NCI-H2196 treated with DMSO at 0.1 percent for 48 hours (cell line): ENCODE results near the gene FBLN2.

ENCODE experiments used
- DNase-seq: peaks from one replicate; lab custom pipeline; 2025; ENCODE audit not compliant: unreplicated experiment; lab: John Stamatoyannopoulos, UW

FBLN2 gene

DNA sequence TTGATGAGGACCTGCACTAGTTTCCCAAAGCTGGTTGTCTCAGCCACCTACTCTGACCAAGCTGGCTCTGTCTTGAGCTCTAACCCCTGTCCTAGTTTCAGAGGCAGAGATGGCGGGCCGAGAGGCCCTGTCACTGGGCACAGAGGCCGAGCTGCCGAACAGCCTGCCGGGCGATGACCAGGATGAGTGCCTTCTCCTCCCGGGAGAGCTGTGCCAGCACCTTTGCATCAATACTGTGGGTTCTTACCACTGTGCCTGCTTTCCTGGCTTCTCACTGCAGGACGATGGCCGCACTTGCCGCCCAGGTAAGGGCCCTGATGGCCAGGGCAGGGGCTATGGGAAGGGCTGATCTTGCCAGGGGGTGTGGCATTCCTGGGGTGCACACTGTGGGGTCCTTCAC, 69.1 kb downstream of the FBLN2 start:
- no peak for DNase-seq

- no peak for DNase-seq
Measured at GRCh38 chr3:13618836-13619235, 69.9 kb downstream of the FBLN2 start.

- no peak for DNase-seq
Measured at GRCh38 chr3:13619661-13620230, 70.8 kb downstream of the FBLN2 start.

- DNase-seq: no peak
Measured at GRCh38 chr3:13620281-13620680, 71.4 kb downstream of the FBLN2 start.

DNA sequence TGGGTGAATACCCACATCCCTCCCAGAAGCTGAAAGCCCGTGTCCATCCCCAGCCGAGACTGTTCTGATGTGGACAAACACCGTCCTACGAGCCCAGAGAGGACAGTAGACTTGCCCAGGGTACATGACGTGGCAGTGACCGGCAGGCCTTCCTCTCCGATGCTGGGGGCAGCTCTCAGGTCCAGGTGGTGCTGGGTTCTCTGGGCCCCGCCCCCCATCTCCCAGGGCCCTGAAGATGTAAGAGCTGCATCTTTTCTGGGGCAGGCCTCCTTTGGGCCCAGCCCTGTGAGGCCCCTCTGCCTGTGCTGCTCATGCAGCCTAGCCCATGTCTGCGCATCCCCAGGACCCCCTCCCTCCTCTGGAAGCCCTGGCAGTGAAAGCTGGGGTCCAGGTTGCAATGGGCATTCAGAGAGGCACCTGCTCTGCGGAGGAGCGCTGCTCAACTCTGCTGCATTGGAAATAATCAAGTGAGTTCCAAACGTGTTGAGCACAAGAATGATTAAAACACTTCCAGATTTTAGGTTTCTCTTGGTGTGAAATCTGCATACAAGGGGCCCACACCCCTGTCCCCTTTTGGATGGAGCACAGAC, 71.9 kb downstream of the FBLN2 start:
- DNase-seq: no peak

DNA sequence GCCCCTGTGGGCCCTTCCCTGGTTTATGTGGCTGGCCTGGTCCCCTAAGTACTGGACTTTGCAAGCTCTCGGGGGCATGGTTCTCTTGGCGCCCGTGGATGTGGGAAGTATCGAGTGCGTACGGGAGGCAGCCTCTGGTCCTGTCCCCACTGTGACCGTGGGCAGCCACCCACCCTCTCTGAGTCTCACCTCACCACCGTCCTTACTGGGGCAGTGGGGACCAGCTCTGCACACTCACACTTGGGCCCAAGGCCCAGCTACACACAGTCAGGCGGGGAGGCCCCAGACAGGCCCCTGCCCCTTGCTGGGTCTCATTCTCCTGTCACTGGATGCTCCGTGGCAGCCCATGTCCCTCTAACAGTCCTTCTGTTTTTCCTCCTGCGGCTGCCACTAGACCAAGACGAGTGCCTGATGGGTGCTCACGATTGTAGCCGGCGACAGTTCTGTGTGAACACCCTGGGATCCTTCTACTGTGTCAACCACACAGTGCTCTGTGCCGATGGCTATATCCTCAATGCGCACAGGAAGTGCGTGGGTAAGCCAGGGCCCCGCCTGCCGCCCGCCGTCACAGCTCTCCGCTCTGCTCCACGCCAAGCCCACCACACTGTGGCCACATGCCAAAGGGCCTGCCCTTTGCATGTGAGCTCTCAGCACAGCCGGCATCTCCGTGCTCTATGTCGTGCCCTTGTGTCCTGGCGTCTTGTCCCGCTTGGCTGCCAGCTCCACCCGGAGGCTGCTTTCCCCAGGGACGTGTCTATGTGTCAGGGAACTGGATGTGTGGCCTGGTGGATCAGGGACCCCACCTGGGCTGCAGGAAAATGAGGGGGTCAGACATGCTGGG, 72.7 kb downstream of the FBLN2 start:
- DNase-seq: no peak

GRCh38 chr3:13622356-13622755, 73.4 kb downstream of the FBLN2 start:
- no peak for DNase-seq

DNA sequence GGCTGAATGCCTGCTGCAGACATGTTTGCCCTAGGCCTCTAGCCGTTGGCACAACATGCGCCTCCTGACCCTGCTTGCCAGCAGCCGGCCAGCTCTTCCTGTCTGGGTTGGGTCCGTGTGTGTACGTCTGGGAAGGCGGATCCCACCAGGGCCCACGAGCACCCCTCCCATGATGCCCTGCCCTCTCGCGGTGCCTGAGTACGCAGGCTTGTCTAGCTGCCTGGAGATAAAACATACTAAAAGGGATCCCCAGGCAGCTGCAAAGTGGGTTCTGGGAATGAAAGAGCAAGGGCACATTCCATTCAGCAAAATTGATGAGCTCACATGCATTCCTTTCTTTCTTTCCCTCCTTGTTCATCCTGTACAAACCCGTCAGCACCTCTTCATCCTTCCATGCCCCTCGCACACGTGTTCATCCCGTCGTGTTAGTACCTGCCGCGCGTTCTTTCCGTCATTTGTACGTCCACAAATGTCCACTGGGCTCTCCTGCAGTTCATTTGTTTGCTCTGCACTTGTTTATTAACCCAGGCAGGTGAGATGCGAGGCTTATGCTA, 74.3 kb downstream of the FBLN2 start:
- peak; percentile 38 for DNase-seq

DNA sequence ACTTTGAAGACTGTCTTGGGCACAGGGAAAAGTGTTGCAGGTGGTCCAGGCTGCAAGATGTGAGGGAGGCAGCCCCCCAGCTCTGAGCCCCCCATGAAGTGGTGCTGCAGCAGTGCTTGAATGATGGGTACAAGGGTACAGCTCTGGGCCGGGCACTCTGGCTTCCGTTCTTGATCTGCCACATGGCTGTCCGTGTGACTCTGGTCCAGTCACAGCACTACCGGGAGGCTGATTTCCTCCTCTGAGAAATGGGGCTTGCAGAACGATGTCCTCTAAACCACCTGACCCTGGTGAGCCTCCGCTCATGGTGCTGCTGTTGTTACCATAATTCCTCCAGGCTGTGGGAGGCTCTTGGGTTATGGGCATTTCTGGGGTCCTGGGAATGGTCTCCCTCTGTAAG, 75.1 kb downstream of the FBLN2 start:
- no peak for DNase-seq

- DNase-seq: no peak
Measured at GRCh38 chr3:13624671-13625125, 75.8 kb downstream of the FBLN2 start.

DNA sequence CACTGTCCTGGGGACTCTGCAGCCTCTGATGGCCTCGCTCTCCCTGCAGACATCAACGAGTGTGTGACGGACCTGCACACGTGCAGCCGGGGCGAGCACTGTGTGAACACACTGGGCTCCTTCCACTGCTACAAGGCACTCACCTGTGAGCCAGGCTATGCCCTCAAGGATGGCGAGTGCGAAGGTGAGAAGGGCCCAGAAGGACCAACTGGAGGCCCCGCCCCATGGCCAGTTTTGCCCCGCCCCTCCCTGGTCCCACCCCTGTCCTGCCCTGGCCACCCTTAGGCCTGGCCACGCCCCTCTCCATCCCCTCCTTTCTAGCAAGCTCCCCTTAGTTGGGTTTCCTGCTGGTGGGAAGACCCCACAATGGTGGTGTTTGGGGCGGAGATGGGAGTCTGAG, 77.5 kb downstream of the FBLN2 start:
- DNase-seq: no peak

DNA sequence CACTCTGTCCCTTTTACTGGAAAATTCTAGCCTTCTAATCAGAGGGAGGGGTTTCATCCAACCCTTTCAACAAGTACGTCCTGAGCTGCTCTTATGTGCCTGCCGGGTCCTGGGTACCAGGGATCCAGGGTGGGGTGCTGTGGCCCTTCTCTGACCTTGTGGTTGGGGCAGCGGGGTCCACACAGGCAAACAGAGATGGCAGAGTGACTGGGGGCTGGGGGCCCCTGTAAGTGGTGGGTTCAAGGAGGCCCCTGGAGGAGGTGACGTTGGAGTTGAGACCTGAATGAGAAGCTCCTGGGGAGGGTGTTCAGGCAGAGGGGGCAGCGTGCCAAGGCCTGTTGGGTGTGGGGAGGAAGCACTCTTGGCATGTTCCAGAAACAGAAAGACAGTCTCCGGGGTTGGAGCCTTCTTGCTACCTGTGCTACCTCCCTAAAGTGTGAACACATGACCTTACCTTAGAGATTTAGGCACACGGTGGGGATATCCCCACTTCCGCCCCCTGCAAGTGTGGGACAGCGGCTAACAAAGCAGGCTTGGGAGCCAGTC, 78.1 kb downstream of the FBLN2 start:
- no peak for DNase-seq

DNA sequence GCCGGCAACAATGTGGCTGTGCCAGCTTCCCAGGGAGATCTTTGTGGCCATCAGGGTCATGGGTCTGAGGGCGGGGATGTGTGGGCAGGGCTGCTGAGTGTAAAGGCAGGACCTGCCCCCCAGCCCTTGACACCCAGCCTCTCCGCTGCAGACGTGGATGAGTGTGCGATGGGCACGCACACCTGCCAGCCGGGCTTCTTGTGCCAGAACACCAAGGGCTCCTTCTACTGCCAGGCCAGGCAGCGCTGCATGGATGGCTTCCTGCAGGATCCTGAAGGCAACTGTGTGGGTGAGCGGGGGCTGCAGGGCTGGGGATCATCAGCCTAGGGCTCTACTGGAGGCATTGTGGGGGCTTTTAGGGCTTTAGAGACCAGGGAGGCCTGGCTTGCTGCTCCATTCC, 78.8 kb downstream of the FBLN2 start:
- DNase-seq: no peak

DNA sequence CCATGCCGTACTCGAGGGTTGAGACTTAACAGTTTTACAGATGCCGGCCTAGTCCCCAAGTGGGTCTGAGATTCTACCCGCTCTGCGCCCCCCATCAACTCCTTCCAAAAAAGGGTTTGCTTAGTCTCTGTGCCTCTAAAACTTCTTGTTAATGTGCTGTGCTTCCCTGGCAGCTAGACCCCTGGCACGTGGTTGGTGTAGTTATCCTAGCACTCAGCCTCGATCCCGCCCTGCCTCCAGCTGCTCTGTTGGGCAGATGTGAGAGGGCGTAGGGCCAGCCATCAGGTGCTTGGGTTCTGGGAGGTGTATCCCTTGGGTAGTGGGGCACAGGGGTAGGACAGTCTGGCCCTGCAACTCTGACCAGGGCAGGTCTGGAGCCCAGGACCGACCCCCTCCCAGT, 79.5 kb downstream of the FBLN2 start:
- DNase-seq: no peak

DNA sequence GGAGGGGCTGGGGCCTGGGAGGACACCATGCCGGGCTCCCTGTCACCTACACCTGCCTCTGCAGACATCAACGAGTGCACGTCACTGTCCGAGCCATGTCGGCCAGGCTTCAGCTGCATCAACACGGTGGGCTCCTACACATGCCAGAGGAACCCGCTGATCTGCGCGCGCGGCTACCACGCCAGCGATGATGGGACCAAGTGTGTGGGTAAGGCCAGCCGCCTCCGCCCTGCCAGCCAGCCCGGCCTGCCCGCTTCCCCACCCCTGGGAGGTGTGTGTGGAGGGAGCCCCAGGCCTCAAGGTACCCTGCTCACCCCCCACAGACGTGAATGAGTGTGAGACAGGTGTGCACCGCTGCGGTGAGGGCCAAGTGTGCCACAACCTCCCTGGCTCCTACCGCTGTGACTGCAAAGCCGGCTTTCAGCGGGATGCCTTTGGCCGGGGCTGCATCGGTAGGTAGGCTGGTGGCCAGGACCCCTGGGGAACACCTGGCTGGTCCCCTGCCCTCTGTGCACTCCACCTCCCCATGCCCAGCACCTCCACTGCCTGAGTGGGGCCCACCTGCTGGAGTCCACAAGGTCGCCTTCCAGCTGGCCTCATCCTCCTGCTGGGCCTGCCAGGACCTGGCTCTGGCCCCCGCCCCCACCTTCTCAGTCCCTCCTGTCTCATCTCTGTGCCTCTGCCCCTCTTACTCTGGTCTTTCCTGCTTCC, 80.1 kb downstream of the FBLN2 start:
- DNase-seq: no peak

GRCh38 chr3:13629644-13630043, 80.7 kb downstream of the FBLN2 start:
- DNase-seq: no peak

DNA sequence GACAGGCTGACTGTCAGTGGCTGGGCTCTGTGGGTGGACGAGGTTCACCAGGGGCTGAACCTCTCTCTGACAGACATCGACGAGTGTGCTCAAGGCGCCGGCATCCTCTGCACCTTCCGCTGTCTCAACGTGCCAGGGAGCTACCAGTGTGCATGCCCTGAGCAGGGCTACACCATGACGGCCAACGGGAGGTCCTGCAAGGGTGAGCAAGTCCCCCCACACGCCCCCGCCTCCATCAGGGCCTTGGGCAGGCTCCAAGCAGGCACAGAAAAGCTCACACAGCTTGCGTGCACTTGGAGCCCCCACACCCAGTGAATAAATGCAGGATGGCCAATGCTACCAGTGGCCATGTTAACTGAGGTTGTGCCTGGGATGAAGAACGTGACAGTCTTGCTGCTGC, 82.3 kb downstream of the FBLN2 start:
- DNase-seq: no peak

- DNase-seq: no peak
Measured at GRCh38 chr3:13633176-13633575, 84.3 kb downstream of the FBLN2 start.

- DNase-seq: no peak
Measured at GRCh38 chr3:13634151-13634550, 85.2 kb downstream of the FBLN2 start.

DNA sequence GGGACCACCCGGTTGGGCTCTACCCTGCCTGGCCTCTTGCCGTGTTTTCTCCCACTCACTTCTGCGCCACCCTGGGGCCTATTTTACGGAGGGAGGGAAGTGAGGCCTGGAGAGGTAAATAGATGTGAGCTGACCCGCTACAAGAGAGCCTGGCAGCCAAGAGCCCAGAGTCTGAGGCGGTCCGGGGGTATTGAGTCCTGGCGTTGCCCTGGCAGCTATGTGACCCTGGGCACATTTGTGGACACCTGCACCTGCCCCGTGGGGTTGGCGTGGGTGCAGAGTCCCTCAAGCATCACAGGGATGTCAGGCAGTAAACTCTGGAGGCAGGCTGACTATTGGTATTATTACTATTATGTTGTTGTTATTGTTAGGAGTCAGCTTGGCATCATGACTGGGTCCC, 85.7 kb downstream of the FBLN2 start:
- no peak for DNase-seq

DNA sequence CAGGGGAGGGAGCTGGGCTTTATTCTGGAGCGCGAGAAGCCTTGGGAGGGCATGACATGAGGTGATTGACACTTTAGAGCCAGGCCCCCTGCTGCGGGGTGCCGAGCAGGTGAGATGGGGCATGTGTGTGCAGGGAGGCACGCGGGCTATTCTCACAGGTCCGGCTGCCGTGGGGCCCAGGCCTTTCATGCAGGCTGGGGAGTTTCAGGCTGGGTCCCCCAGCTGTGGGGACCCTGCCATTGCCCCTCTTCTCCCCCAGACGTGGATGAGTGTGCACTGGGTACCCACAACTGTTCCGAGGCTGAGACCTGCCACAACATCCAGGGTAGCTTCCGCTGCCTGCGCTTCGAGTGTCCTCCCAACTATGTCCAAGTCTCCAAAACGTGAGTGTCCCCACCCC, 87.3 kb downstream of the FBLN2 start:
- no peak for DNase-seq
